Dermis microvascular lymphatic vessel endothelial cell (primary cell): Measurements from ENCODE around the gene ARVCF. TPM values are rescaled to one million over a fixed set of nuclear protein-coding genes. Genes with fewer than 3 reads are reported as not detected.
"Not testable (repeated sequence)": the region's sequence is repeated elsewhere in the genome, so short reads cannot be mapped to it uniquely, and the experiment has no call there.

Experiments
- DNase-seq, 2 donors: peaks; one replicate each; pipeline versions ENCODE4 v3.0.0 to v3.0.0-alpha.2; 2010; ENCODE audit warnings: low read depth in 2 of 2
- total RNA-seq: library from RNA; depleted of rRNA; stranded (reverse); fragments of >200 nt; gene quantifications from 2 replicates; pipeline ENCODE4 v1.2.1, GENCODE V29; 2014

The ARVCF gene
- total RNA-seq, 1 donor from 2014 or later: 60.0 TPM

DNA sequence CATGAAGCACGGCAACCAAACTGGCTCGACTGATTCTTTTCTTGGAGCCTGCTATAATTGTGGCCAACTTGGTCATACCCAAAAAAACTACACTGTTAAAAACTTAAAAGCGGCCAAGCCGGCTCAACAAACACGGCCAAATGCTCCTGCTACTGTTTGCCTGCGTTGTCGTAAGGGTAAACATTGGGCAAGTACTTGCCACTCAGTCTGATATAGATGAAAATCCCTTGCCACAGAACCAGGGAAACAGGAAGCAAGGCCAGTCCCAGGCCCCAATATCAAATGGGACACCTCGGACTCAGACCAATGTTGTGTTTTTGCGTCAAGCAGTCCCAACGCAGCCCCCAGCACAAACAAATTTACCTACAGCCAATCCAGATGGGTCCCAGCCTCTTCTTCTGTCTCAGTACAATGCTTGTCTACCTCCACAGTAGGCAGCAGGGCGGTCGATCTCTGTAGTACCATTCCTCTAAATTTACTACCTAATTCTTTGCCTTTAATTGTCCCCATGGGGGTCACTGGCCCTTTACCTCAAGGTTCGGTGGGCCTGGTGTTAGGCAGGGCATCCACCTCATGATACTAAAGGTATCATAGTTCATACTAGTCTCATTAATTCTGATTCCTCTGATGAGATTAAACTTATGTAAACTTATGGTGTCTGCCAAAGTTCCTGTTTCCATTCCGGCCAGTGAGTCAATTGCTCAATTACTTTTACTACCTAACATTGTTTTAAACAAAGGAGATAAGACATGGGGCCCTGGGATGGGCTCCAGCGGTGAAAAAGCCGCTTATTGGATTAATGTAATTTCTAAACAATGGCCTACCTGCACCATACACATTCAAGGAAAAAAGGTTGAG is 78.8 kb downstream of the ARVCF start:
- peak; percentile 63 to 67 for DNase-seq

DNA sequence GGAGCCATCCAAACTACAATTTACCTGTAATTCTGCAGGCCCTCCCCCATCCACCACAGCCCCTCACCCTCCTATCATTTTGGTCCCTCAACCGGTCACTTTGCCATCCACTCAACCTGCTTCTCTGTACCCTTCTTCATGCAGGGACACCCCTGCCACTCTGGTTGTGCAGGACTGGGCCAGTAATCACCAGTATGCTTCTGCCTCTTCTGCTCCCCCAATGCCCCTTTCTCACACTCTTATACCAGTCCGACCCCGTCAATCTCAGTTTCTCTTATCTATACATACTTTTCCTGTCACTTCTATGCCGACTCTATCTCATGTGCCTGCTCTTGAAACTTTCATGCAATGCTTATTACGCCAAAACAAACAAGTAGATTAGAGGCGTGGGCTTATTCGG is 80.1 kb downstream of the ARVCF start:
- DNase-seq: no peak

DNA sequence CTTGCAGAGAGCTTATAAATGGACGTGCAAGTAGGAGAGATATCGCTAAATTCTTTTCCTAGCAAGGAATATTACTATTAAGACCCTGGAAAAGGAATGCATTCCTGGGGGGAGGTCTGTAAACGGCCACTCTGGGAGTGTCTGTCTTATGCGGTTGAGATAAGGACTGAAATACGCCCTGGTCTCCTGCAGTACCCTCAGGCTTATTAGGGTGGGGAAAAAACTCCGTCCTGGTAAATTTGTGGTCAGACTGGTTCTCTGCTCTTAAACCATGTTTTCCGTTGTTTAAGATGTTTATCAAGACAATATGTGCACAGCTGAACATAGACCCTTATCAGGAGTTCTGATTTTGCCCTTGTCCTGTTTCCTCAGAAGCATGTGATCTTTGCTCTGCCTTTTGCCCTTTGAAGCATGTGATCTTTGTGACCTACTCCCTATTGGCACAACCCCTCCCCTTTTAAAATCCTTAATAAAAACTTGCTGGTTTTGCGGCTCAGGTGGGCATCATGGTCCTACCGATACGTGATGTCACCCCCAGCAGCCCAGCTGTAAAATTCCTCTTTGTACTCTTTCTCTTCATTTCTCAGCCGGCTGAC is 81.4 kb downstream of the ARVCF start:
- DNase-seq: not testable (repeated sequence)

DNA sequence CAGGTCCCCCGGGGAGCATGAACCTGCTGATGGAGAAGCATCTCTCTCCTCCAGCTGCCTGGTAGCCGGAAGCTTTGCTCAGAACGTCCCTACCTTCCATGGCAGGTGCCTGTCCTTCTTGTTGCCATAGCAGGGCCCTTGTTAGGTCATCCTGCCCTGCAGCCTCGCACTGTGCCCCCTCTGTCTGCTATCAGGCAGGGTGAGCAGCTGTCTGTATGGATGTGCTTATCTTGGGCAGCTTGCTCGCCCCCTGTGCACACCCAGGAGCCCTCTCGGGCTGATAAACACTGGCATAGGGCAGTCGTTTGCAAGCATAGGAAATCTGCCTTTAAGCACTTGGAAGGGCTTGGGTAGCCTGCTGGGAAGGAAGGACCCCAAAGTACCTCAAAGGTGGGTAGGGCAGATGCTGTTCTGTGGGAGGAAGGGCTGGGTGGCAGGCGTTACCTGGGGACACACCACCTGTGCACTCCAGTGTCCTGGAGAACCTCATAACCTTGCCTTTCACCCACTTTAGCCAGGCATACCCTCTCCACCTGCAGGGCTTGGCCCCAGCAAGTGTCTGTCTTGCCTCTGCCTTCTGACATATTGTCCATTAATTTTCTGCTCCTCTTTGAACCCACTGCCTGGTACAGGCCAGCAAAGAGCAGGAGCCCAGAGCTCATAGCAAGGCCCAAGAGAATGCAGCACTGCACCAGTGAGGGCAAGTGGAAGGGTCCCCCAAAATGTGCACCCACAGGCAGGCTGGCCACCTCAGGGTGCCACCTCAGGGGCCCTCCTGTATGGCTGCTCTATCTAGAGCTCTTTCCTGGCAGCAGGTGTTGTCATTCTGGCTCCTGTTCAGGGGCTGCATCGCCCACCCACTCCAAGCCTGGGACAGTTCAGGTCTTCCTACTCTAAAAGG is 83.0 kb downstream of the ARVCF start:
- no peak for DNase-seq

DNA sequence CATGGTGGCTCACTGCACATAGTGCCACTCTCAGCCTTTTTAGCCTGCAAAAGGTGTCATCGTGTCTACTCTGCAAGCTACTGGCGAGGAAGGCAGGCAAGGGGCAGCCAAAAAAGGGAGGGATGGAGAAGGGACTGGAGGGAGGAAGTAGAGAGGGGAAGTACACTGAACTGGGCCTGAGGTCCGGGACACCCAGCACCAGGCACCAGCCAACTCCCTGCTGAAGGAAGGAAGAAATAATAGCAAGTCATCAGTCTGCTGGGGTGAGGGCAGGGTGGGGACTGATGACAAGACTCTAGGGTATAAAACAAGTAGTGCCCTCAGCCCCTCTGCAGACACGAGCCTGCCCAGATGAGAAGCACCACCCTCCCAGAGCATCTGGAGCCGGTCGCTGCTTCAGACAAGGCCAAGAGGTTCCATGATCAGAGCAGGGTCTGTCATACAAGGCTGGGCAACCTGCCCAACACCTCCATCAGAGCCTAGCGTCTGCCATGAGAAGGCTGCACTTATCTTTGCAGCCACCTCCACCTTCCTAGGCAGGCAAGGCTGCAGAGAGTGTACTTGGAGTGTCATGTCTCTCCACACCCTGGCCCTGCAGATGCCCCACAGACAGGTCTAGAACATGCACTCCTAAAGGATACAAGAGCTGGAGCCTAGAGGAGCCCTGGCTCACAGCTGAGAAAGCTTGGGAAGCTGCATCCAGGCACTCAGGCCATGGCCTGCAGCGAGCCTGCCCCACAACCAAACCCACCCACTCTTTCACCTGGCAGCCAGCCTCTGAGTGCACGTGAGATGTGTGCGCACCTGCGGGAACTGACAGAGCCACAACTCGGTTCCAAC is 84.0 kb downstream of the ARVCF start:
- no peak for DNase-seq

DNA sequence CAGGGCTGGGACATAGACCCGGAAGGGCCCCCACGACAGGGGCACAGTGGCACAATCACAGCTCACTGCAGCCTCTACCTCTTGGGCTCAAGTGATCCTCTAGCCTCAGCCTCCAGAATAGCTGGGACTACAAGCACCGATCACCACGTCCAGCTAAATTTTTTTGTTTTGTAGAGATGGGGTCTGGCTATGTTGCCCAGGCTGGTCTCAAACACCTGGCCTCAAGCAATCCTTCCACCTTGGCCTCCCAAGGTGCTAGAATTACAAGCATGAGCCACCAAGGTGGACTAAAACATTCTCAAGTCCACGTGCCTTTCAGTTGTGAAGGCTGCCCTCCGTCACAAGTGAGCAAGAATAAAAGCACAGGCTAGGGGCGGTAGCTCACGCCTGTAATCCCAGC is 85.1 kb downstream of the ARVCF start:
- no peak for DNase-seq

DNA sequence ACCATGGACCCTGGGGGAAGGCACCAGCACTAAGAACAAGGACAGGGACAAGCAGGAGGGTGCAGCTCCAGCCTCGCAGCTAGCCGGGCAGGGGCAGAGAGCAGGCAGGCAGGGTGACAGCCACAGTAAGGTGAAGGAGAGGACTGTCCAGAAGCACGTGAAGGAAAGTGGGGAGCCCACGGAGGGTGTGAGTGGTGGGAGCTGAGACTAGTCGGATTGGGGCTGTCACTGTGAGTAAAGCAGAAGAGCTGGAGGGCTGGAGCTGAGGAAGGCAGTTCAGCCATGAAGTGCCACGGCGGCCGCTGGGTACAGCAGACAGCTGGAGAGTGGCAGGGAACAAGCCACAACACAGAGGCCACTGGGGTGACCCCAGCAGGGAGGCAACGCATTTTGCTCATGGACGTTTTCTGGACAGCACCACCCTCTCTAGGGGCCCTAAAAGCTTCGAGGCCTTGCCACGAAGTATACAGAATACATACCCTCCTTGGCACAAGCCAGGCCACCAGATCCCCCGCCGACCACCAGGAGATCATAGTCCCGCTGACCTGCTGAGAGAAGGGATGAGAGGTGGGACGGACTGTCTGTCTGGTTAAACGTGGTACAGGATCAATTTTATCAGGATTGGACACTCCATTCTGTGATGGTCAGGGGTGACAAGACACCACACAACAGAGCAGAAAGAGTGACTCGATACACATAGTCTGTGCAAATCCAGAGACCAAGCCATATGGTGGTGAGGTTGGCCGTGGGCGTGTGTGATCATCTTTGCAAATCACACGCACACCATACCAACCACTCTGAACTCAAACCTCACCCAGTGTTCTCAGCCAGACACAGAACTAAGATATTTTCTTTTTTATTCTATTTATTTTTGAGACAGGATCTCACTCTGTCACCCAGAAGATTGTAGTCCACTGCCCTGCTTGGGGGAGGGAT is 85.8 kb downstream of the ARVCF start:
- DNase-seq: no peak

DNA sequence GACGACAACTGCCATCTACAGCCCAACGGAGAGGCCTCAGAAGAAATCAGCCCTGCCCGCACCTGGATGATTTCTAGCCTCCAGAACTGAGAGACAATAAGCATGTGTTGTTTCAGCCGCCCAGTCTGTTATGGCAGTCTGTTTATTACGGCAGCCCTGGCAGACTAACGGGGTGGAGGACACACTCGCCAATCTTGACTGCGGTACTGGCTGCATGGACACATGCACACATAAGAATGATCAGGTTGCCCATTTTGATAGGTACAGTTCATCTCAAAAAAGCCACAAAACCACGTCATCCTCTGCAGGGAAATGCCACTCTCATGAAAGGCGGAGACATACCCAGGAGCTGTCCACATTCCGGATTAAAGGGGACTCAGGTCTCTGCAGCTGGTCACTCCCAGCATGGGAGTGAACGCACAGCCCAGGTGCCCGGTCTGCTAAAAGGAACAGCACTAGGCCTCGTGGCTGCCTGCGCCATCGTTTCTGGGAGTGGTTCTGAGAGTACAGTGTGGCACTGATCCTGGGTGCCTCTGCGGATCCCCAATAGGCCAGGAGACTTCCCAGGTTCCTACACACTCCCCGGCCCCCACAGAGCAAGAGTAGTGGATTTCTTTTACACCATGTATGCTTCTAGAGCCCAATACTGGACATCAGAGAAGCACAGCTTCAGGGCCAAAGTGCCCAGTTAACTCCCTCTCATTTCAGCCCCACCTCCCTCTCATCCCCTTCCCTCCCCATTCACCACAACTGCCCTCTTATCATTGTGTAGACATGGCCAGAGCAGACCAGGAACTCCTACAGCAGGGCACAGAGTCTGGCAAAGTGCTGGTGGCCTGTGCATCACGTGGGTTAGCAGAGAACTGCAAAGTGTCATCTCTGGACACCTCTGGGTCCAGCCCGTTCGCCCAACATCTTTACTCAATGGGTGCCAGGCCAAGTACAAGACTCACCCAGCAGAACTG is 86.8 kb downstream of the ARVCF start:
- DNase-seq: no peak

DNA sequence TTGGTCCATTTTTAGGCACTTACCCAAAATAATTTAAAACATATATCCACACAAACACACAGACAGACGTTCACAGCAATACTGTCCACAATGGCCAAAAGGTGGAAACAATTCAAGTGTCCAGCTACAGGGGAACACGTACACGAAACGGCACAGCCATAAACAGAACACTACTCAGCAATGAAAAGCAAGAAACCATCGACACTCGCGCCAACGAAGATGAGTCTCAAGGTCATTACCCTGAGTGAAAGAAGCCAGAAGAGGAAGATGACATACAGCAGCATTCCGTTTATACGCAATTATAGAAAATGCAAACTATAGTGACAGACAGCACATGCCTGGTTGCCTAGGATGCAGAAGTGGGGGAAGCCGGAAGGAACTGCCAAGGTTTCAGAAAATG is 88.4 kb downstream of the ARVCF start:
- no peak for DNase-seq

DNA sequence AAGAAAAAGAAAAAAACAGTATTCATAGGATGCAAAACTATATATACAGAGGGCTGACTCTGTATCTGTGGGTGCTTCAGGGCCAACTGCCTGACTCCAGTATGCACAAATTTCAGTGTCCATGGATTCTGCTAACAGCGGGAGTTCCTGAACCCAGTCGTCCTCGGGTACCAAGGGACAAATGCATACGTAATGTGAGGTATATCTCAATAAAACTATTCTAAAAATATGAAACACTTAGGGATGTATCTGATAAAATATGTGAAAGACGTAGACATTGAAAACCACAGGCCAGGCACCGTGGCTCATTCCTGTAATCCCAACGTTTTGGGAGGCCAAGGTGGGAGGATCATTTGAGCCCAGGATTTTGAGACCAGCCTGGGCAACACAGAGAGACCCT is 88.9 kb downstream of the ARVCF start:
- DNase-seq: no peak

DNA sequence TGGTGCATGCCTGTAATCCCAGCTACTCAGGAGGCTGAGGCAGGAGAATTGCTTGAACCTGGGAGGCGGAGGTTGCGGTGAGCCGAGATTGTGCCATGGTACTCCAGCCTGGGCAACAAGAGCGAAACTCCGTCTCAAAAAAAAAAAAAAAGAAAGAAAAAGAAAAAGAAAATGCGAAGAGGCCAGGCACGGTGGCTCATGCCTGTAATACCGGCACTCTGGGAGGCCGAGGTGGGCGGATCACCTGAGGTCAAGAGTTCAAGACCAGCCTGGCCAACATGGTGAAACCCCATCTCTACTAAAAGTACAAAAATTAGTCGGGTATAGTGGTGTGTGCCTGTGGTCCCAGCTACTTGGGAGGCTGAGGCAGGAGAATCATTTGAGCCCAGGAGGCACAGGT is 90.6 kb downstream of the ARVCF start:
- DNase-seq: not testable (repeated sequence)

DNA sequence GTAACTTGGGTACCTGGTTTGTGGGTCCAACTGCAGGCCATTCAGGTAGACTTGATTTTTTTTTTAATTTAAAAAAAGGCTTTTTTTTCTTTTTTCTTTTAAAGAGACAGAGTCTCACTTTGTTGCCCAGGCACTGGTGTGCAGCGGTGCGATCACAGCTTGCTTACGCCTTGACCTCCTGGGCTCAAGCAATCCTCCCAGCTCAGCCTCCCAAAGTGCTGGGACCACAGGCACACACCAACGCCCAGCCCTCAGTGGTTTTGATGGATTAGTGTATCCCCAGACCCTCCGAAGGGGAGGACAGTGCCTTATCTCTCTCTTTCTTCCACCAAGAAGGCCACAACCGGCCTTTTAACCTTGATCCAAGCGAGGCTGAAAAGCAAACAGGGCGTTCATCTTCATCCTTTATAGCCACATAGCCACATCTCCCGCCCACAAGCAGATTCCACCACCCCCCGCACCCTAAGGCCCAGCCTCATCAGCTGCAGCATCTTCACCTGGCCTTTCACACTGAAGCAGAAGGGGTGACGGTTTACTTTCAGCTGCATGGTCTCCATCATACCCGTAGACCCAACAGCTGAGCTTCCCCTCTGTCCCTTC is 92.6 kb downstream of the ARVCF start:
- DNase-seq: no peak

DNA sequence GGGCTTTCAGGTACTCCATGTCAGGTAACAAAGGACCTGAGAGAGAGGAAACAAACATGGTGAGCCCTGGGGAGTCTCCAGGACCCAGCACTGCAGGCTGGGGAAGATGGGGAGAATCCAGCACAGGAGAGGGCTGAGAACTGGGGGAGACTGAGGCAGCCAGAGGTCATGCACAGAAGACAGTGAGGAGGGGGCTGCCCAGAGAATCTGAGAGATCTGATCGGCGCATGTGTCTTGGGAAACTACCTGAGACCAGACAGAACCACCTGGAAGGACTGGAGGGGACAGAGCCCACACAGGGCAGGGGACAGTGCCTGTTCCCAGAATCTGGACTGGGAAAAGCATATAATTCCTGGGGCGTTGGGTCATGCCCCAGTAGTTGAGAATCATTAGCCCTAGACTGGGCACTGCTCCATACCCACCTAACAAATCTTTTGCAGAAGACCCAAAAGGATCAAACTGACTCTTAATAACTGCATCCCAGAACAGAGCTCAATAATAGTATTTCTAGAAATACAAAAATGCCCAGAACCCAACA is 95.0 kb downstream of the ARVCF start:
- no peak for DNase-seq

Other genes starting within 250 kb of the ARVCF start
- 5.4 and 5.5 TPM in 2 replicates for gene GNB1L, start 161.9 kb downstream of the ARVCF start, total RNA-seq
- gene RTL10, start 161.9 kb downstream of the ARVCF start, total RNA-seq: 16.0 and 28.3 TPM in 2 replicates
- 253 and 414 TPM in 2 replicates for gene COMT, start 75.1 kb downstream of the ARVCF start, total RNA-seq
- gene TXNRD2, start 75.0 kb downstream of the ARVCF start, total RNA-seq: 66.5 and 75.4 TPM in 2 replicates
- 40.1 and 75.0 TPM in 2 replicates for gene TANGO2, start 4.3 kb upstream of the ARVCF start, total RNA-seq
- 20.9 and 24.5 TPM in 2 replicates for gene DGCR8, start 63.4 kb upstream of the ARVCF start, total RNA-seq
- gene RANBP1, start 99.3 kb upstream of the ARVCF start, total RNA-seq: 113 and 148 TPM in 2 replicates
- gene TRMT2A, start 100.4 kb upstream of the ARVCF start, total RNA-seq: 23.0 and 36.2 TPM in 2 replicates
- 3.0 and 10.7 TPM in 2 replicates for gene ZDHHC8, start 115.0 kb upstream of the ARVCF start, total RNA-seq
- 4.9 and 5.0 TPM in 2 replicates for gene CCDC188, start 134.2 kb upstream of the ARVCF start, total RNA-seq